SK-MEL-5 (cell line): ENCODE data around the gene ZNF326. TPM values are rescaled to one million over a fixed set of nuclear protein-coding genes. Genes with fewer than 3 reads are reported as not detected.
A peak's percentile ranks its signal among the peaks of the same experiment; 100 is the strongest.
"Not testable (repeated sequence)": the region's sequence is repeated elsewhere in the genome, so short reads cannot be mapped to it uniquely, and the experiment has no call there.

ENCODE experiments used
- DNase-seq: peaks from one replicate; pipeline ENCODE4 v3.0.0-alpha.2; 2016; ENCODE audit warnings: low read depth, low spot score
- in situ Hi-C: cut with HindIII; loops from 2 replicates; pipeline ENCODE4 v1.10.0; 2016; ENCODE audit warnings: low sequenced_read_pairs, high pct_unique_total_duplicates, low pct_unique_long_range_greater_than_20kb
- total RNA-seq: library from RNA; depleted of rRNA; stranded (reverse); fragments of >200 nt; shearing (Covaris generic); gene quantifications from 2 replicates; pipeline ENCODE4 v1.2.3, GENCODE V29; 2014

Gene ZNF326
- total RNA-seq, 1 experiment from 2014 or later, result 6.0 TPM

DNA sequence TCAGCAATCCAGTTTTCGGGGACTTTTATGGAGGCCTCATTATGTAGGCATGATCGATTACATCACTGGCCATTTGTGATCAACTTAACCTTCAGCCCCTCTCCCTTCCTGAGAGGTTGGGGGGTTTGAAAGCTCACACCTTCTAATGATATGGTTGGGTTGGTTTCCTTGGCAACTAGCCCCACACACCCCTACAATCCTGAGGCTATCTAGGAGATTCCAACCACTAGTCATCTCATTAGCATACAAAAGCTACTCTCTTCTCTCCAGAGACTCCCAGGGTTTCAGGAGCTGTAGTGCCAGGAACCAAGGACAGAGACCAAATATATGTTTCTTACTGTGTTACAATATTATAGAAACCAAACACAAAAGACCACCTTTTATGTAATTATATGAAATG, 35.2 kb upstream of the ZNF326 start:
- DNase-seq, result no peak
- in situ Hi-C loops, result no loop called here

- in situ Hi-C loops, result no loop called here
- no peak for DNase-seq
These were observed 32.7 kb upstream of the ZNF326 start for GRCh38 chr1:89962024-89962741.

- in situ Hi-C loops, result no loop called here
- no peak for DNase-seq
These were observed 32.2 kb upstream of the ZNF326 start for GRCh38 chr1:89962742-89963075.

DNA sequence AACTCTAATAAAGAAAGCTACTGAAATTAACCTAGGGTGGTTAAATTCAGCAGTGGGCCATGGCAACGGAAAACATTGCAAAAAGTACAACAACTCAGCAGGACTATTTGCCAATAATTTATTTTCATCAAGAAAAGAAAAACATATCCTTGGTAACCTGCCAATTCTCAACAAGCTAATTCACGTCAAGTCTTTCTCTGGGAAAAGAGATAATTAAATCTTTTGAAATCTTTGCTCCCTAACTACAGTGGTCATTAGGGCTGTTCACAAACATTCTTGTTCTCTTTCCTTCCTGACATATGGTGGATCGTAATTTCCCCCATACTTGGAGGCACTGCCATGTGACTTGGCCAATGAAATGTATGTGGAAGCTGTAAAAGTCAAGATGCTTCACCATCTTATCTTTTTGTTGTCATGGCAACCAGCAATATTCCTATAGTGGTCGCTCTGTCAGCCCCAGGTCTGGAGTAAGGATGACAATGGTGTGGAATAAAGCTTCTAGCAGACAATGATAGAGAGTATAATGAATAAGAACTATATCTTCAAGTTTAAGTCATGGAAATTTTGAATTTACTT, 29.6 kb upstream of the ZNF326 start:
- in situ Hi-C loops, result no loop called here
- no peak for DNase-seq

- in situ Hi-C loops, result no loop called here
- no peak for DNase-seq
These were observed 28.3 kb upstream of the ZNF326 start for GRCh38 chr1:89966656-89967055.

DNA sequence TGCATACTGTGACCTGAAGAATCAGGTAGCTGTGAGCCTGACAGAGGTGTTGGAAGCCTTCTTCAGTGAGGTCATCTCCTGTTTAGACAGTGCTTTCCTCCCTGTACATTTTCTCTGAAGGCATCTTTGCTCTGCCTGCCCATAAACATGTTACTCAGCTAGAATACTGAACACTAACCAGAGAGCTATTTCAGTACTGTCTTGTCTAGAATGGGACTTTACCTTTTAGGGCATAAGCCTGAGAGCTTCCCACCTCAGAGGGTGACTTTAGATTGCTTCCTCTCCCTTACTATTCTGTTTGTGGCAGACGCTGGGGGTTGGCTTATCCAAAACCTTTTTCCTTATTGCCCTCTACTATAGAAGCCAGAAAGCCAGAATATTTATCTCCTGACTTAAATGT, 23.3 kb upstream of the ZNF326 start:
- no peak for DNase-seq
- in situ Hi-C loops, result no loop called here

GRCh38 chr1:89972024-89972423, 22.9 kb upstream of the ZNF326 start:
- in situ Hi-C loops, result no loop called here
- no peak for DNase-seq

DNA sequence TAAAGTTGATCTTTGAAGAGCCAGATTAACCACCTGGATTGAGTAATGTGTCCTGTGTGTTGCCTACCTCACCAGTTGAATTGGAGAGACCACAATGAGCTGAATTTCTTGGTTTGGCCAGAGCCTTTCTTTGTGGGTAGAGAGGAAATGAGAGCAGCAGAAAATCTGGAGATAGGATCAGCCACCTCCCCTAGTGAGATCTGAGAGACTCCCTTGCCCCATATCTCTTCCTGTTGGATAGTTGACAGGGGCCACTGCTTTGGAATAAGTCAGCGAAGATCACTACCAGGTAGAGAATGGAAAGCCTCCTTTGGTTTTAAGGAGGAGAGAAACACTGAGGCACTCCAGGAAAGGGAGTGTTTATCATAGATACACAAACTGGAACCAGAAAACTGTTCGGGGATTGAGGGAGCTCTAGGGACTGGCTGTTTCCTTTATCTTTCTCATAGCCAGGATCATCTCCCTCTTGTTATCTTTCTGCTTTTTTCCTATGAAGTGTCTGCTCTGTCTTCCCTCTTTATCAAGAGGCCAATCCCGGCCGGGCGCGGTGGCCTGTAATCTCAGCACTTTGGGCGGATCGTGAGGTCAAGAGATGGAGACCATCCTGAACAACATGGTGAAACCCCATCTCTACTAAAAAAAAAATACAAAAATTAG, 21.3 kb upstream of the ZNF326 start:
- no peak for DNase-seq
- in situ Hi-C loops, result no loop called here

DNA sequence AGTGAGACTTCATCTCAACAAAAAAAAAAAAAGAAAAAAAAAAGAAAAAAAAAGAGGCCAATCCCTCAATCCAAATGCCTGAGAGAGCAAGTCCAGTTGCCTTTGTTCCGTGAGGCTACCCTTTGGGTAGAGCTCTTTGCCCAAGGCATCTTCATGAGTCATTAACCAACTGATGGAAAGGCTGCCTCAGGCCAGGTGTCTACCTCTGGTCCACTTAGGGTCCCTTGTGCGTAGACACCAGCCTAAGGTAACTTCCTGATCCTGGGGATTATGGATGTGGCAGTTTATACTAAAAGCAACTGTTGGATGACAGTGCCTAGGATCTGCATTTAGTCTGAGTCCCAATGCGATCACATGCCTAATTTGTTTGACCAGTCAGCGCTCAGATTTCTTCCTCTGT, 20.7 kb upstream of the ZNF326 start:
- in situ Hi-C loops, result no loop called here
- no peak for DNase-seq

- in situ Hi-C loops, result no loop called here
- DNase-seq, result no peak
These were observed 20.0 kb upstream of the ZNF326 start for GRCh38 chr1:89974696-89975470.

- no peak for DNase-seq
- in situ Hi-C loops, result no loop called here
These were observed 19.3 kb upstream of the ZNF326 start for GRCh38 chr1:89975540-89976125.

- DNase-seq, result no peak
- in situ Hi-C loops, result no loop called here
These were observed 16.2 kb upstream of the ZNF326 start for GRCh38 chr1:89978755-89979154.

GRCh38 chr1:89980605-89981004, 14.3 kb upstream of the ZNF326 start:
- DNase-seq, result peak; percentile 98
- in situ Hi-C loops, result no loop called here

DNA sequence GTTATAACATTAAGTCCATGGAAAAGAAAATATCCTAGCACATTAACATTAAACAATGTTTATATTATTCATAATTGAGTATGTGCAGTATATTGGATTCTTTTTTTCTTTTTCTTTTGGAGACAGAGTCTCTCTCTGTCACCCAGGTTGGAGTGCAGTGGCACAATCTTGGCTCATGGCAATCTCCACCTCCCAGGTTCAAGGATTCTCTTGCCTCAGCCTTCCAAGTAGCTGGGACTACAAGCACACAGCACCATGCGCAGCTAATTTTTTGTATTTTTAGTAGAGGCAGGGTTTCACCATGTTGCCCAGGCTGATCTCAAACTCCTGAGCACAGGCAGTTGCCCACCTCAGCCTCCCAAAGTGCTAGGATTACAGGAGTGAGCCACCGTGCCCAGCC, 12.1 kb upstream of the ZNF326 start:
- DNase-seq, in situ Hi-C loops: not testable (repeated sequence)

DNA sequence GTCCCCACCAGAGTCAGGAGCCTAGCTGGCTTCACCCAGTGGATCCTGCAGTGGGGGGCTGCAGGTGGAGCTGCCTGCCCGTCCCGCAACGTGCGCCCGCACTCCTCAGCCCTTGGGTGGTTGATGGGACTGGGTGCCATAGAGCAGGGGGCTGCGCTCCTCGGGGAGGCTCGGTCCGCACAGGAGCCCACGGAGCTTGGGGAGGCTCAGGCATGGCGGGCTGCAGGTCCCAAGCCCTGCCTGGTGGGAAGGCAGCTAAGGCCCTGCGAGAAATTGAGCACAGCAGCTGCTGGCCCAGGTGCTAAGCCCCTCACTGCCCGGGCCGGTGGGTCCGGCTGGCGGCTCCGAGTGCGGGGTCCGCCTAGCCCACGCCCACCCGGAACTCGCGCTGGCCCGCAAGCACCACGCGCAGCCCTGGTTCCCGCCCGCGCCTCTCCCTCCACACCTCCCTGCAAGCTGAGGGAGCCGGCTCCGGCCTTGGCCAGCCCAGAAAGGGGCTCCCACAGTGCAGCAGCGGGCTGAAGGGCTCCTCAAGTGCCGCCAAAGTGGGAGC, 10.3 kb upstream of the ZNF326 start:
- in situ Hi-C loops, result not testable (repeated sequence)

GRCh38 chr1:89986020-89986419, 8.9 kb upstream of the ZNF326 start:
- in situ Hi-C loops, result no loop called here

More for the DNA sequence above, 10.3 kb upstream of the ZNF326 start:
- DNase-seq, result not testable (repeated sequence)

GRCh38 chr1:89987159-89987819, 7.6 kb upstream of the ZNF326 start:
- peak; percentile 88 for DNase-seq
- in situ Hi-C loops, result no loop called here

More at GRCh38 chr1:89986020-89986419, 8.9 kb upstream of the ZNF326 start:
- peak; percentile 38 for DNase-seq
